Right ventricle myocardium inferior (tissue), 1 donor: ENCODE measurements around the gene ADCYAP1R1. TPM values are rescaled to one million over a fixed set of nuclear protein-coding genes. Genes with fewer than 3 reads are reported as not detected.

Experiments used
- ATAC-seq: fragments of 200-7000 bp; cut with Tn5 transposase; one replicate; pipeline ENCODE4 v1.9.1; 2020; ENCODE audit warnings: mild to moderate bottlenecking, moderate library complexity
- DNase-seq: peaks from one replicate; pipeline ENCODE4 v3.0.0; 2021; ENCODE audit errors: missing footprints
- intact Hi-C: fragments of 100-400 bp; cut with DNase I; formaldehyde crosslinking; loops from one replicate; pipeline ENCODE4 v1.11.0; 2022
- total RNA-seq: library from RNA; stranded (reverse); fragmentation: NEBNext Ultra II Directional; extraction: Animal tissue kit (Norgen Biotek cat#: 25700); gene quantifications from one replicate; pipeline ENCODE4 v1.2.1, GENCODE V29; 2021
- donor health status: DM: no; HTN: yes; CAD: no; lungs with severe emphysema.

ADCYAP1R1 gene
- total RNA-seq, 1 donor from 2014 or later, result 5.8 TPM

- intact Hi-C loops, result no loop called here
- DNase-seq (no peak), ATAC-seq (no peak)
These were observed 59.0 kb downstream of the ADCYAP1R1 start for GRCh38 chr7:31111109-31111451.

DNA sequence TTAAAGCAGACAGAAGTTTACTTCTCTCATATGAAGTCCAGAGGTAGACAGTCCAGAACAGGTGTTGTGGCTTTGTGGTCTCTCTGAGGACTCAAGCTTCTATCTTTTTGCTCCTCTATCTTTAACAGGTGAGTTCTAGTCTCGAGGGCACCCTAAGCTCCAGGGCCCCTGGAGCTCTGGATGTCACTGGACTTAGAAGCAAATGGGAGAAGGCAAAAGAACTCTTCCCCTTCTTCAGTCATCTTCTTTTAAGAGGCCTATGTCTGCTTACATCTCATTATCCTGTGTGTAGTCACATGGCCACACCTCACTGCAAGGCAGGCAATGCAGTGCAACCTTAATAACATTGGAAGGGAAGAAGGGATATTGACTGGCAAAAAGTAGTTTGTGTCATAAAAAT, 61.6 kb downstream of the ADCYAP1R1 start:
- no peak for ATAC-seq
- intact Hi-C loops, result no loop called here
- no peak for DNase-seq

DNA sequence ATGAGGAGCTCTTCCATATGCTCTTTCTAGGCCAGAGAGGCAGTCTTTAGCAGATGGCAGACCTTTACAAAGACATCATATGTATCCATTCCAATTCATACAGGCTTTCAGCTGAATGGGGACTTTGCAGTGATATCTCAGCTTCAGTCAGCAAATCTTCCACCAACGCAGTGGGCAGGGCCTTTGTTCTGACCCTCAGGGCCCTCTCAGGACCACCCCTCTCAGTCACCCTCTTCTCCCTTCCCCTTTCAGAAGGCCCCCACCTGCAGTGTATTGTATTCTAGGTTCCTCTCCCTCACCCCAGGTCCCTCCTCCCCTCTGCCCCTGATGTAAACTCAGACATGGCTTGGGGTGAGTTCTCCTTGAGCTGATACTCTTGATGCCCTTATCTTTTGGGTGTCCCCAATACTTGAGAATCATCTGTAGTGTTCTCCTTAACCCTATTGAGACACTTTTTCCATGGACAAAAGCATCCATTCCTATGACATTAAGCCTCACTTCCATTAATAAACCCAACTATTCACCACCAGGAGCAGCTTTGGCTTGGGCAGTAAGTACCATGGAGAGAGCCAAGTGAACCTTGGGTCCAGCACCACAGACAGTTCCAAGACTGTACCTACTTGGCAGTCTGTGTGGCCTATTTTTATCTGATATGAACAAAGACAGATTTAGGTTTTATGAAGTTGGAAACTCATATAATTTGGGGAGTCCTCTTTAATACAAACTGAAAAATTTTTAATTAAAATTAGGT, 62.7 kb downstream of the ADCYAP1R1 start:
- ATAC-seq (no peak), DNase-seq (no peak)
- intact Hi-C loops, result no loop called here

GRCh38 chr7:31116615-31117014, 64.5 kb downstream of the ADCYAP1R1 start:
- no peak for ATAC-seq
- no peak for DNase-seq
- intact Hi-C loops, result no loop called here

DNA sequence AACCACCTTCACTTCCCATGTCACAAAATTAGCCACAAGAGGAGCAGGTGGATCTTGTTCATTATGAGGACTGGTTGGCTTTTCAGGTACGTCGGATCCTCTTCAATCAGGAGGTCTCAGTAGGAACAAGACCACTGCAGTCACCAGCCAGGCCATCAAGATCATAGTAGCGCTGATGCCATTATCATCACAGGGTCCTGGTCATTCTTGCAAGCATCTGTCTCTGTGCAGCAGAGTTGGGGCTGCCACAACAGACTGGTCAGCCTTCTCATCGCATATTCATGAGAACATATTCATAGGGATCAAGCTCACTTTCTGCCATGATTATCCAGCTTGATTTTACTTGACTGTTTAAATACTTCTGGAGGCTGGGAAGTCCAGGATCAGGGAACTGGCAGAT, 67.1 kb downstream of the ADCYAP1R1 start:
- ATAC-seq (no peak), DNase-seq (no peak)
- intact Hi-C loops, result no loop called here

GRCh38 chr7:31120800-31121513, 68.8 kb downstream of the ADCYAP1R1 start:
- no peak for ATAC-seq
- intact Hi-C loops, result loop anchor here (5.0 kb wide), 2 partner anchors 64 to 379 kb away; no protein-coding TSS in a partner anchor

GRCh38 chr7:31121601-31122000, 69.5 kb downstream of the ADCYAP1R1 start:
- ATAC-seq, result no peak
- intact Hi-C loops, result loop anchor here (5.0 kb wide), 2 partner anchors 64 to 379 kb away; no protein-coding TSS in a partner anchor
- no peak for DNase-seq

More at GRCh38 chr7:31120800-31121513, 68.8 kb downstream of the ADCYAP1R1 start:
- no peak for DNase-seq

GRCh38 chr7:31122649-31123058, 70.5 kb downstream of the ADCYAP1R1 start:
- ATAC-seq, result peak; percentile 72
- no peak for DNase-seq
- intact Hi-C loops, result loop anchor here (1.0 to 5.0 kb wide), 4 partner anchors 65 to 380 kb away; no protein-coding TSS in a partner anchor

DNA sequence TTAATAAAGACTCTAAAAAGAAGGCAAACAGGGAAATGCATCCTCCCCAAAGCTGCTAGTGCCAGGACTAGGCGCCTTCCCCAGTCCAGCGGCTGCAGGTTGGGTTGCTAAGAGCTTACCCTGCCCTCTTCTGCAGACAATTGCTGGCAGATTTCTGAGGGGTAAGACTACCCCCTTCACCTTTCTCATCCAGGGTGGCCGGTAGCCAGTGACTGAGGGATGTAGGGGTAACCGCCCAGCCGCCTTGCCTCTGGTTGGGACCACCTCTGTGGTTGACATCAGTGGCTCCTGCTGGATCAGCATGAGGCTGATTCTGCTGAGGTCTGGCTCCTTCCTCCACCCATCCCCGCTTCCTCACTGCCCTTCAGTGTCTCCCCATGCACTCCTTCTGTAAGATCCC, 71.2 kb downstream of the ADCYAP1R1 start:
- intact Hi-C loops, result loop anchor here (2.0 to 5.0 kb wide), 3 partner anchors 66 to 381 kb away; no protein-coding TSS in a partner anchor
- peak; percentile 15 for ATAC-seq

GRCh38 chr7:31123726-31124125, 71.6 kb downstream of the ADCYAP1R1 start:
- ATAC-seq (no peak), DNase-seq (no peak)
- intact Hi-C loops, result loop anchor here (2.0 to 5.0 kb wide), 3 partner anchors 66 to 381 kb away; no protein-coding TSS in a partner anchor

More for the DNA sequence above, 71.2 kb downstream of the ADCYAP1R1 start:
- no peak for DNase-seq

GRCh38 chr7:31125171-31125570, 73.1 kb downstream of the ADCYAP1R1 start:
- DNase-seq (no peak), ATAC-seq (no peak)
- intact Hi-C loops, result no loop called here

- intact Hi-C loops, result no loop called here
- ATAC-seq (no peak), DNase-seq (no peak)
These were observed 74.9 kb downstream of the ADCYAP1R1 start for GRCh38 chr7:31126976-31127375.

DNA sequence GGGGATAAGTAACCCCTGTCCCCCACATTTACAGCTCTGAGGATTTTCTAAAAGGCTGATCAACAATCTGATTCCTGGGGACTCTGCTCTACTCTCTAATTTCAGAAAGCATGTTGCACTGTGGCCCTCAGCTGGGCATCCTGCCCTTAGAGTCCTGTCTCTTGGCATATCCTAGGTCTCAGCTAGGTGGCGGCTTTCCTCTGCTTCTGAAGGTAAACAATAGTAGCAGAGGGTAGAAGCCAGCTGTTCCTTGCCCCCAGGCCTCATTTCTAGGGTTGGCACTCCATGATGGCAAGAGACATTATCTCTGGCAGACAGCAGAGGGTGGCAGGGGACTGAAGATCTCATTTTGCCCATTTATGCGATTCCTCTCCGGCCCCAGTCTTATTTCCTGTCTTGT, 77.0 kb downstream of the ADCYAP1R1 start:
- intact Hi-C loops, result no loop called here
- ATAC-seq (no peak), DNase-seq (no peak)

DNA sequence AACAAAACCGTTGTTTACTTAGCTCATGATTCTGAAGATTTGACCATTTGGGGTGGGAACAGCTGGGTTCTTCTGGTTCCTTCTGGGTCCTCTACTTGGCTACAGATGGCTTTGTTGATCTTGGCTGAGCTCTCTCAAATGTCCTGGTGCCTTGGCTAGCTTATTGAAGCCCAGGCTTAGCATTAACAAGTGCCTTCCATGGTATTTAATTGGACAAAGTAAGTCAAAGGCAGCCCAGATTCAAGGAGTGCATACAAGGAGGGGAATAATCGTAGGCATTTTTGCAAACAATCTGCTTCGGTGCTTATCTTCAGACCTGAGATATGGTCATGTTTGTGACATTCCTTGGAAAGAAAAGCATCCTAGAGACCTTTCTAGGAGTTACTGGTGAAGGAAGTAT, 81.4 kb downstream of the ADCYAP1R1 start:
- no peak for DNase-seq
- intact Hi-C loops, result loop anchor here (10.0 kb wide), 2 partner anchors 351 to 601 kb away; no protein-coding TSS in a partner anchor
- peak; percentile 24 for ATAC-seq

GRCh38 chr7:31134246-31135188, 82.4 kb downstream of the ADCYAP1R1 start:
- intact Hi-C loops, result loop anchor here (2.0 to 10.0 kb wide), 3 partner anchors 350 to 600 kb away; no protein-coding TSS in a partner anchor
- ATAC-seq, result peak; percentile 95
- DNase-seq, result peak; percentile 72

DNA sequence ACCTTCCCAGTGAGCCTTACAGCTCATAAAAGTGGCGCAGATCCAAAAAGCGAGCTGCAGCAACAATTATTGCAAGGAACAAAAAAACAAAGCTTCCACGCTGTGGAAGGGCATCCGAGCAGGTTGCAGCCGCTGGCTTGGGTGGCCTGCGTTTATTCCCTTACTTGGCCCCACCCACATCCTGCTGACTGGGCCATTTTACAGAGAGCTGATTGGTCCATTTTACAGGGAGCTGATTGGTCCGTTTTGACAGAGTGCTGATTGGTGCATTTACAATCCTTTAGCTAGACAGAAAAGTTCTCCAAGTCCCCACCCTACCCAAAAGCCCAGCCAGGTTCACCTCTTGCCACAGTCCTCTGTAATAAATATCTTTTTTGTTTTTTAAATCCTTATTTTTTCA, 85.1 kb downstream of the ADCYAP1R1 start:
- no peak for DNase-seq
- ATAC-seq, result no peak
- intact Hi-C loops, result loop anchor here (10.0 kb wide), 2 partner anchors 348 to 598 kb away; no protein-coding TSS in a partner anchor

- intact Hi-C loops, result no loop called here
- ATAC-seq (no peak), DNase-seq (no peak)
These were observed 93.2 kb downstream of the ADCYAP1R1 start for GRCh38 chr7:31145339-31145738.

- DNase-seq (no peak), ATAC-seq (no peak)
- intact Hi-C loops, result no loop called here
These were observed 93.9 kb downstream of the ADCYAP1R1 start for GRCh38 chr7:31146030-31146429.

- intact Hi-C loops, result no loop called here
These were observed 94.4 kb downstream of the ADCYAP1R1 start for GRCh38 chr7:31146538-31146937.

More at GRCh38 chr7:31146538-31146937, 94.4 kb downstream of the ADCYAP1R1 start:
- ATAC-seq (no peak), DNase-seq (no peak)
